GM23248 (cell line): ENCODE data around the gene RPN2. TPM values are rescaled to one million over a fixed set of nuclear protein-coding genes. Genes with fewer than 3 reads are reported as not detected.

ENCODE experiments used
- DNase-seq: peaks from one replicate; pipeline ENCODE4 v3.0.0-alpha.2; 2015
- H2AFZ ChIP-seq: fragments of 200-600 bp; sonication (generic); 2 replicates; pipeline ENCODE4 v1.6.1; 2016; ENCODE audit warnings: antibody characterized with exemption
- H3F3A ChIP-seq: fragments of 200-600 bp; sonication (generic); 2 replicates; pipeline ENCODE4 v1.6.1; 2016; ENCODE audit warnings: mild to moderate bottlenecking, antibody characterized with exemption, mixed run types; ENCODE audit not compliant: insufficient read depth
- H3K27ac ChIP-seq: fragments of 200-600 bp; sonication (generic); 2 replicates; pipeline ENCODE4 v1.5.1; 2016; ENCODE audit warnings: mild to moderate bottlenecking
- H3K27me3 ChIP-seq: fragments of 200-600 bp; sonication (generic); replicated peaks from 2 replicates; pipeline ENCODE4 v1.6.1; 2016; ENCODE audit warnings: mild to moderate bottlenecking; ENCODE audit not compliant: insufficient read depth
- H3K36me3 ChIP-seq: fragments of 200-600 bp; sonication (generic); 2 replicates; pipeline ENCODE4 v1.6.1; 2016; ENCODE audit warnings: low read depth, mild to moderate bottlenecking
- H3K4me1 ChIP-seq: fragments of 200-600 bp; sonication (generic); 2 replicates; pipeline ENCODE4 v1.6.1; 2016; ENCODE audit warnings: mild to moderate bottlenecking; ENCODE audit not compliant: insufficient read depth
- H3K4me2 ChIP-seq: fragments of 200-600 bp; sonication (generic); one replicate; pipeline ENCODE4 v1.6.1; 2016; ENCODE audit warnings: mild to moderate bottlenecking; ENCODE audit not compliant: unreplicated experiment
- H3K4me3 ChIP-seq: fragments of 200-600 bp; sonication (generic); 2 replicates; pipeline ENCODE4 v1.5.1; 2016; ENCODE audit warnings: mild to moderate bottlenecking
- H3K79me2 ChIP-seq: fragments of 200-600 bp; sonication (generic); 2 replicates; pipeline ENCODE4 v1.6.1; 2016; ENCODE audit warnings: mild to moderate bottlenecking; ENCODE audit not compliant: insufficient read depth
- H3K9ac ChIP-seq: fragments of 200-600 bp; sonication (generic); 2 replicates; pipeline ENCODE4 v1.6.1; 2016; ENCODE audit warnings: mild to moderate bottlenecking
- H3K9me2 ChIP-seq: fragments of 200-600 bp; sonication (generic); 2 replicates; pipeline ENCODE4 v1.6.1; 2016; ENCODE audit warnings: mixed run types, mild to moderate bottlenecking, moderate library complexity; ENCODE audit not compliant: insufficient read depth
- H3K9me3 ChIP-seq: fragments of 200-600 bp; sonication (generic); one replicate; pipeline ENCODE4 v1.6.1; 2017; ENCODE audit warnings: low read depth
- H4K20me1 ChIP-seq: fragments of 200-600 bp; sonication (generic); 2 replicates; pipeline ENCODE4 v1.6.0; 2016; ENCODE audit not compliant: insufficient read depth
- EZH2 ChIP-seq: fragments of 200-600 bp; sonication (generic); IDR thresholded peaks from 2 replicates; pipeline ENCODE4 v1.6.1; 2018; ENCODE audit warnings: antibody characterized with exemption, mild to moderate bottlenecking; ENCODE audit not compliant: insufficient read depth, poor library complexity, severe bottlenecking
- EZH2phosphoT487 ChIP-seq: fragments of 200-600 bp; sonication (generic); IDR thresholded peaks from 2 replicates; pipeline ENCODE4 v1.6.1; 2018; ENCODE audit warnings: antibody characterized with exemption, moderate library complexity, mild to moderate bottlenecking, low read depth; ENCODE audit not compliant: insufficient read depth
- WGBS, 2 experiments: methylation state at CpG; one replicate each; pipeline ENCODE4 v1.1.6; 2015 to 2017; ENCODE audit warnings: low lambda C conversion rate in 2 of 2, low coverage in 1 of 2; ENCODE audit errors: missing lambda C conversion rate in 2 of 2; 5-methylcytosine and 5-hydroxymethylcytosine counted together
- in situ Hi-C: fragments of 300-500 bp; cut with MboI; formaldehyde crosslinking; loops from 2 replicates; pipeline ENCODE4 v1.15.0; 2020
- polyA plus RNA-seq: library from polyadenylated mRNA; unstranded; fragments of >200 nt; fragmentation: Nextera tagmentation; extraction: Ambion mirVana; gene quantifications from 2 replicates; pipeline ENCODE4 v1.2.1, GENCODE V29; 2016
- total RNA-seq: library from RNA; depleted of rRNA; stranded (reverse); fragments of >200 nt; shearing (Covaris generic); gene quantifications from 2 replicates; pipeline ENCODE4 v1.2.3, GENCODE V29; 2014

The RPN2 gene
- total and polyA plus RNA-seq, 2 experiments from 2014 or later, result 368 to 379 TPM

GRCh38 chr20:37236462-37236861 lies 57.3 kb downstream of the RPN2 start:
- no peak for TF ChIP-seq EZH2
- TF ChIP-seq EZH2phosphoT487, result no peak
- DNase-seq, result no peak
- Histone ChIP-seq H3K4me3 (no peak overlapping the region), H3K36me3 (peaks cover 53% of the 10 kb centered on the region), H2AFZ (no peak overlapping the region), H3K9me3 (no peaks in the 10 kb centered on the region), H3K9ac (no peak overlapping the region), H3K4me2 (no peak overlapping the region), H3F3A (no peaks in the 10 kb centered on the region), H3K4me1 (no peaks in the 10 kb centered on the region), H4K20me1 (no peaks in the 10 kb centered on the region), H3K27me3 (no peaks in the 10 kb centered on the region), H3K9me2 (no peaks in the 10 kb centered on the region), H3K79me2 (no peaks in the 10 kb centered on the region), H3K27ac (no peak overlapping the region)
- WGBS, 2 experiments, result 83 to 88% methylated on average over 4 of the region's 4 CpGs
- in situ Hi-C loops, result no loop called here

- Histone ChIP-seq H3K9me2 (no peaks in the 10 kb centered on the region), H3F3A (no peaks in the 10 kb centered on the region), H3K4me2 (no peak overlapping the region), H4K20me1 (no peaks in the 10 kb centered on the region), H3K27me3 (no peaks in the 10 kb centered on the region), H3K79me2 (no peaks in the 10 kb centered on the region), H2AFZ (no peak overlapping the region), H3K36me3 (peaks cover 63% of the 10 kb centered on the region), H3K9ac (no peak overlapping the region), H3K9me3 (no peaks in the 10 kb centered on the region), H3K27ac (no peak overlapping the region), H3K4me3 (no peak overlapping the region), H3K4me1 (no peaks in the 10 kb centered on the region)
- in situ Hi-C loops, result no loop called here
- TF ChIP-seq EZH2phosphoT487 (no peak), EZH2 (no peak)
- DNase-seq, result no peak
- WGBS, 2 experiments, result 98% methylated on average over 5 of the region's 5 CpGs
Observed at GRCh38 chr20:37237656-37238055, 58.5 kb downstream of the RPN2 start.

GRCh38 chr20:37238426-37238825 lies 59.3 kb downstream of the RPN2 start:
- Histone ChIP-seq H3K4me3 (no peak overlapping the region), H3K27ac (no peak overlapping the region), H2AFZ (no peak overlapping the region), H3K27me3 (no peaks in the 10 kb centered on the region), H3K4me2 (no peak overlapping the region), H4K20me1 (no peaks in the 10 kb centered on the region), H3K36me3 (peaks cover 64% of the 10 kb centered on the region), H3K4me1 (no peaks in the 10 kb centered on the region), H3K9me3 (no peaks in the 10 kb centered on the region), H3K79me2 (no peaks in the 10 kb centered on the region), H3K9me2 (no peaks in the 10 kb centered on the region), H3F3A (no peaks in the 10 kb centered on the region), H3K9ac (no peak overlapping the region)
- TF ChIP-seq EZH2phosphoT487 (no peak), EZH2 (no peak)
- in situ Hi-C loops, result no loop called here
- no peak for DNase-seq
- WGBS, 2 experiments, result 94 to 97% methylated on average over 6 of the region's 6 CpGs

DNA sequence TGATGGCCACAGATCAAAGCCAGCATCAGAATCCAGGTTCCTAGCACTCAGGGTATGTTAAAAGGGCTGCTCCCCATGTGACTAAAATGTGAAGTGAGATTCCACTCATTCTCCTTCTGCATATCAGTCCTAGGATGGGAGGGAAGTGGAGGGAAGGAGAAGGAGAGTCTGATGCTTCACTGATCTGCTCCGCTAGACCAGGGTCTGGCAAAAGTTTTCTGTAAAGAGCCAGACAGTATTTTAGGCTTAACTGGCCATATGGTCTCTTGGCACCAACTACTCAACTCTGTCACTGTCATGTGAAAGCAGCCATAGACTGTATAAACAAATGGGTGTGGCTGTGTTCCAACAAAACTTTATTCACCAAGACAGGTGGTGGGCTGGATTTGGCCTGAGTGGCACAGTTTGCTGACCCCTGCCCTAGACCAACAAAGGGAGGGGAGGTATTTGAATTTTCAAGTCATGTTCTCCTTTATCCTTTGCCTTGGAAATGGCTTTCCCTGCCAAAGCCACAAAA lies 59.9 kb downstream of the RPN2 start:
- H3K36me3 ChIP-seq, result peaks cover 58% of the 10 kb centered on the region
- H4K20me1 ChIP-seq, result no peaks in the 10 kb centered on the region
- H3K79me2 ChIP-seq, result no peaks in the 10 kb centered on the region
- no peak for DNase-seq
- H3K9ac ChIP-seq, result no peak overlapping the region
- TF ChIP-seq EZH2phosphoT487 (no peak), EZH2 (no peak)
- no peaks in the 10 kb centered on the region for H3F3A ChIP-seq
- H2AFZ ChIP-seq, result no peak overlapping the region
- no peaks in the 10 kb centered on the region for H3K4me1 ChIP-seq
- 40 to 50% methylated on average over 1 of the region's 1 CpG for WGBS, 2 experiments
- H3K9me2 ChIP-seq, result no peaks in the 10 kb centered on the region
- H3K27ac ChIP-seq, result no peak overlapping the region
- no peak overlapping the region for H3K4me2 ChIP-seq
- no peaks in the 10 kb centered on the region for H3K27me3 ChIP-seq
- in situ Hi-C loops, result no loop called here
- H3K9me3 ChIP-seq, result no peaks in the 10 kb centered on the region
- no peak overlapping the region for H3K4me3 ChIP-seq

DNA sequence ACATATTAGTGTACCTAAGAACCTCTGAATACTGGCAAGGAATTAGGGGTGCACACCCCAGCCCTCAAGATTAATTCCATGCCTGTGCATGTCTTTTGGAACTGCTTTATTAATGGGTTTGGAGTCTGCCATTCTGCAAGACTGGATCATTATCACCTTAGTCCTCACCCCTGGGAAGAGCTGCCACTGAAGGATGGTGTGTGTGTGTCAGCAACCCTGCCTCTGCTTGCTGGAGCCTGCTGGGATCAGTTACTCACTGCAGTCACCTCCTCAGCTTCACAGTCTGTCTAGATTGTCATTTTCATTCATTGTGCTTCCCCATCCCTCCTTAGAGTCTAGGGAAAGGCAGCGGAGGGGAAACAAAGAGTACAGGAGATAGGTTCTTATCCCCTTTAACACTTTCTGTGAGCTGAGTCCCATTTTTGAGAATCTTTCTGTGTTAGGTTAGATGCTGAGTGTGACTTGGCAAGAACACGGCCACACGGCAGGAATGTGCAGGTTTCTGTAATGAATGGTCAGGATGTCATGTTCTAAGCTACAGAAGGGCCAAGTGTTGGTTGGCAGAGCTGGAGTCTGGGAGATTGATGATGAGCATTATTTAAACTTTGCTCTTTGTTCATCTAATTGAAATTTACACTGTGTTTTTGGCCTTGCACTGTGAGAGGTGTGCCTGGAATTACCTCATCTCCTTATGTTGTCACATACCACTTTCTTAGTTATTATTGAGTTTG lies 61.4 kb downstream of the RPN2 start:
- WGBS, 2 experiments, result 83 to 92% methylated on average over 3 of the region's 3 CpGs
- in situ Hi-C loops, result no loop called here
- H3K36me3 ChIP-seq, result peaks cover 52% of the 10 kb centered on the region
- H3K4me3 ChIP-seq, result no peak overlapping the region
- no peak overlapping the region for H3K4me2 ChIP-seq
- no peaks in the 10 kb centered on the region for H3K4me1 ChIP-seq
- H3K9ac ChIP-seq, result no peak overlapping the region
- no peak overlapping the region for H2AFZ ChIP-seq
- no peaks in the 10 kb centered on the region for H3K9me2 ChIP-seq
- no peak overlapping the region for H3K27ac ChIP-seq
- no peaks in the 10 kb centered on the region for H3K79me2 ChIP-seq
- TF ChIP-seq EZH2 (no peak), EZH2phosphoT487 (no peak)
- H3K27me3 ChIP-seq, result no peaks in the 10 kb centered on the region
- no peaks in the 10 kb centered on the region for H3F3A ChIP-seq
- H3K9me3 ChIP-seq, result no peaks in the 10 kb centered on the region
- no peaks in the 10 kb centered on the region for H4K20me1 ChIP-seq
- no peak for DNase-seq
